ENCODE measurements around the gene ST6GALNAC4.

ST6GALNAC4 gene

GRCh38 chr9:127890053-127890452 lies 26.8 kb downstream of the ST6GALNAC4 start:
- no peak overlapping the region for H3K4me3 ChIP-seq (replicated peaks; ENCODE audit: low read depth, low read length)
- no peak for TF ChIP-seq CTCF (IDR thresholded peaks at IDR 0.05; ENCODE audit: low read depth, low read length, missing control alignments)
- DNase-seq (ENCODE audit: extremely low read depth, low read depth): no peak

- no peak for TF ChIP-seq CTCF (IDR thresholded peaks at IDR 0.05; ENCODE audit: low read depth, low read length, missing control alignments)
- H3K4me3 ChIP-seq (replicated peaks; ENCODE audit: low read depth, low read length): no peak overlapping the region
- no peak for DNase-seq (ENCODE audit: extremely low read depth, low read depth)
Measured at GRCh38 chr9:127887792-127888191, 29.0 kb downstream of the ST6GALNAC4 start.

GRCh38 chr9:127886401-127886972 lies 30.4 kb downstream of the ST6GALNAC4 start:
- no peak overlapping the region for H3K4me3 ChIP-seq (replicated peaks; ENCODE audit: low read depth, low read length)
- no peak for DNase-seq (ENCODE audit: extremely low read depth, low read depth)
- TF ChIP-seq CTCF (IDR thresholded peaks at IDR 0.05; ENCODE audit: low read depth, low read length, missing control alignments): no peak

GRCh38 chr9:127885508-127886281 lies 31.1 kb downstream of the ST6GALNAC4 start:
- no peak for DNase-seq (ENCODE audit: extremely low read depth, low read depth)
- no peak overlapping the region for H3K4me3 ChIP-seq (replicated peaks; ENCODE audit: low read depth, low read length)
- no peak for TF ChIP-seq CTCF (IDR thresholded peaks at IDR 0.05; ENCODE audit: low read depth, low read length, missing control alignments)

GRCh38 chr9:127884976-127885490 lies 31.8 kb downstream of the ST6GALNAC4 start:
- no peak for TF ChIP-seq CTCF (IDR thresholded peaks at IDR 0.05; ENCODE audit: low read depth, low read length, missing control alignments)
- H3K4me3 ChIP-seq (replicated peaks; ENCODE audit: low read depth, low read length): no peak overlapping the region
- no peak for DNase-seq (ENCODE audit: extremely low read depth, low read depth)

- TF ChIP-seq CTCF (IDR thresholded peaks at IDR 0.05; ENCODE audit: low read depth, low read length, missing control alignments): no peak
- H3K4me3 ChIP-seq (replicated peaks; ENCODE audit: low read depth, low read length): no peak overlapping the region
- no peak for DNase-seq (ENCODE audit: extremely low read depth, low read depth)
Measured at GRCh38 chr9:127884427-127884911, 32.4 kb downstream of the ST6GALNAC4 start.

All from HFF-Myc (cell line).